Osteoblast (primary cell): ENCODE results near the gene MAN2A1. TPM values are rescaled to one million over a fixed set of nuclear protein-coding genes. Genes with fewer than 3 reads are reported as not detected.
"Not testable (repeated sequence)": the region's sequence is repeated elsewhere in the genome, so short reads cannot be mapped to it uniquely, and the experiment has no call there.

Source experiments
- DNase-seq: peaks from one replicate; pipeline ENCODE4 v3.0.0; 2011; ENCODE audit warnings: low spot score, mixed read lengths; ENCODE audit not compliant: insufficient read length; ENCODE audit errors: missing footprints
- H2AFZ ChIP-seq: 2 replicates; pipeline ENCODE4 v1.6.0; 2011; ENCODE audit warnings: mild to moderate bottlenecking, low read length
- H3K27ac ChIP-seq: 2 replicates; pipeline ENCODE4 v1.5.1; 2011; ENCODE audit warnings: mild to moderate bottlenecking, low read depth, low read length, moderate library complexity
- H3K27me3 ChIP-seq: 2 replicates; pipeline ENCODE4 v1.6.0; 2012; ENCODE audit warnings: mild to moderate bottlenecking, control low read depth, inconsistent platforms, low read length, moderate library complexity; ENCODE audit not compliant: insufficient read depth
- H3K36me3 ChIP-seq: 2 replicates; pipeline ENCODE4 v1.5.1; 2011; ENCODE audit warnings: mild to moderate bottlenecking, low read length, control low read depth, moderate library complexity; ENCODE audit not compliant: insufficient read depth
- H3K4me1 ChIP-seq: 2 replicates; pipeline ENCODE4 v1.5.1; 2011; ENCODE audit warnings: mild to moderate bottlenecking, low read length, control low read depth, moderate library complexity; ENCODE audit not compliant: insufficient read depth
- H3K4me2 ChIP-seq: 2 replicates; pipeline ENCODE4 v1.6.0; 2011; ENCODE audit warnings: mild to moderate bottlenecking, low read length; ENCODE audit not compliant: insufficient read depth
- H3K4me3 ChIP-seq: fragments of 200-600 bp; sonication (generic); 3 replicates; pipeline ENCODE4 v1.5.1; 2012; ENCODE audit warnings: mild to moderate bottlenecking, low read length, inconsistent platforms; ENCODE audit not compliant: insufficient read depth
- H3K79me2 ChIP-seq: 2 replicates; pipeline ENCODE4 v1.6.0; 2012; ENCODE audit warnings: mild to moderate bottlenecking, low read length, control low read depth, inconsistent platforms; ENCODE audit not compliant: insufficient read depth
- H3K9me3 ChIP-seq: 2 replicates; pipeline ENCODE4 v1.5.1; 2011; ENCODE audit warnings: low read depth, low read length, control low read depth
- H4K20me1 ChIP-seq: 2 replicates; pipeline ENCODE4 v1.6.0; 2012; ENCODE audit warnings: mild to moderate bottlenecking, low read length, control low read depth; ENCODE audit not compliant: insufficient read depth
- total RNA-seq: library from RNA; depleted of rRNA; stranded (reverse); fragments of >200 nt; gene quantifications from 2 replicates; pipeline ENCODE4 v1.2.3, GENCODE V29; 2012
- TF ChIP-seq, protein P1 (sequence below): IDR thresholded peaks from 2 replicates; pipeline ENCODE4 v1.5.1; 2011; ENCODE audit warnings: mild to moderate bottlenecking, low read depth, low read length, moderate library complexity; ENCODE audit errors: extremely low read depth

MAN2A1 gene
- total RNA-seq, 1 donor = 81.8 TPM

DNA sequence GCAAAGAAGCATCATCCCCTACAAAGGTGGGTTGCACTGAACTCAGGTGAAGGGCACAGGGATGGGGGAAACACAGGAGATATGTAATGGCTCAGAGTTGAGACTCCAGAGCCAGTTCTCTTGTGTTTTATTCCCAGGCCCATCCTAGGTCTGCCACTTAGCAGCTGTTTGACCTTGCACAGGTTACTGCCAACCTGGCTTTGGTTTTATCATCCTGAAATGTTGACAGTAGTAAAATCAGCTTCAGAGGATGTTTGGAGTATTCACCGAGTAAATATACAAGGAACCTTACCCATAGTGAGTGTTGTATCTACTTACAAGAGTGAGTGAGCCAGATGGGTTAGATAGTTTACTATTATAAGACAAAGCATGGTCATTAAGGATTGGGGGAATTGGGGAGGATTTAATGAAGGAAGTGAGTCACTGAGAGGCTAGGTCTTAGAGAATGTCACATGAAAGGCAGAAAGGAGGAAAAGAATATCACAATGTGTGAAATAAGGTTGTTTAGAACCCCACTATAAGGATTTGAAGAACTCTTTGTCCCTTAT, 141.3 kb downstream of the MAN2A1 start:
- no peaks in the 10 kb centered on the region for H3K36me3 ChIP-seq
- DNase-seq = no peak
- no peak overlapping the region for H2AFZ ChIP-seq
- H3K27ac ChIP-seq = no peak overlapping the region
- no peaks in the 10 kb centered on the region for H4K20me1 ChIP-seq
- no peak overlapping the region for H3K4me3 ChIP-seq
- H3K4me2 ChIP-seq = no peak overlapping the region
- TF ChIP-seq, protein P1, sequence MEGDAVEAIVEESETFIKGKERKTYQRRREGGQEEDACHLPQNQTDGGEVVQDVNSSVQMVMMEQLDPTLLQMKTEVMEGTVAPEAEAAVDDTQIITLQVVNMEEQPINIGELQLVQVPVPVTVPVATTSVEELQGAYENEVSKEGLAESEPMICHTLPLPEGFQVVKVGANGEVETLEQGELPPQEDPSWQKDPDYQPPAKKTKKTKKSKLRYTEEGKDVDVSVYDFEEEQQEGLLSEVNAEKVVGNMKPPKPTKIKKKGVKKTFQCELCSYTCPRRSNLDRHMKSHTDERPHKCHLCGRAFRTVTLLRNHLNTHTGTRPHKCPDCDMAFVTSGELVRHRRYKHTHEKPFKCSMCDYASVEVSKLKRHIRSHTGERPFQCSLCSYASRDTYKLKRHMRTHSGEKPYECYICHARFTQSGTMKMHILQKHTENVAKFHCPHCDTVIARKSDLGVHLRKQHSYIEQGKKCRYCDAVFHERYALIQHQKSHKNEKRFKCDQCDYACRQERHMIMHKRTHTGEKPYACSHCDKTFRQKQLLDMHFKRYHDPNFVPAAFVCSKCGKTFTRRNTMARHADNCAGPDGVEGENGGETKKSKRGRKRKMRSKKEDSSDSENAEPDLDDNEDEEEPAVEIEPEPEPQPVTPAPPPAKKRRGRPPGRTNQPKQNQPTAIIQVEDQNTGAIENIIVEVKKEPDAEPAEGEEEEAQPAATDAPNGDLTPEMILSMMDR = no peak
- peaks cover 5% of the 10 kb centered on the region for H3K4me1 ChIP-seq
- H3K27me3 ChIP-seq = no peaks in the 10 kb centered on the region
- no peaks in the 10 kb centered on the region for H3K79me2 ChIP-seq
- H3K9me3 ChIP-seq = no peaks in the 10 kb centered on the region

DNA sequence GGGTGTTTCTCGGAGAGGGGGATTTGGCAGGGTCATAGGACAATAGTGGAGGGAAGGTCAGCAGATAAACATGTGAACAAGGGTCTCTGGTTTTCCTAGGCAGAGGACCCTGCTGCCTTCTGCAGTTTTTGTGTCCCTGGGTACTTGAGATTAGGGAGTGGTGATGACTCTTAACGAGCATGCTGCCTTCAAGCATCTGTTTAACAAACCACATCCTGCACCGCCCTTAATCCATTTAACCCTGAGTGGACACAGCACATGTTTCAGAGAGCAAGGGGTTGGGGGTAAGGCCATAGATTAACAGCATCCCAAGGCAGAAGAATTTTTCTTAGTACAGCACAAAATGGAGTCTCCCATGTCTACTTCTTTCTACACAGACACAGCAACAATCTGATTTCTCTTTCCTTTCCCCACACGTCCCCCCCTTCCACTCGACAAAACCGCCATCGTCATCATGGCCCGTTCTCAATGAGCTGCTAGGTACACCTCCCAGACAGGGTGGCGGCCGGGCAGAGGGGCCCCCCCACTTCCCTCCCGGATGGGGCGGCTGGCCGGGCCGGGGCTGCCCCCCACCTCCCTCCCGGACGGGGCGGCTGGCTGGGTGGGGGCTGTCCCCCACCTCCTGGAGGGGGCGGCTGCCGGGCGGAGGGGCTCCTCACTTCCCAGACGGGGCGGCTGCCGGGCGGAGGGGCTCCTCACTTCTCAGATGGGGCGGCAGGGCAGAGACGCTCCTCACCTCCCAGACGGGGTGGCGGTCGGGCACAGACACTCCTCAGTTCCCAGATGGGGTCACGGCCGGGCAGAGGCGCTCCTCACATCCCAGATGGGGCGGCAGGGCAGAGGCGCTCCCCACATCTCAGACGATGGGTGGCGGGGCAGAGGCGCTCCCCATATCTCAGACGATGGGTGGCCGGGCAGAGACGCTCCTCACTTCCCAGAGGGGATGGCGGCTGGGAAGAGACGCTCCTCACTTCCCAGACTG, 142.8 kb downstream of the MAN2A1 start:
- DNase-seq, H3K4me3 ChIP-seq, H3K79me2 ChIP-seq, H3K4me1 ChIP-seq, H3K27me3 ChIP-seq, H2AFZ ChIP-seq, H3K36me3 ChIP-seq, H3K9me3 ChIP-seq, H4K20me1 ChIP-seq, H3K27ac ChIP-seq, H3K4me2 ChIP-seq: not testable (repeated sequence)

DNA sequence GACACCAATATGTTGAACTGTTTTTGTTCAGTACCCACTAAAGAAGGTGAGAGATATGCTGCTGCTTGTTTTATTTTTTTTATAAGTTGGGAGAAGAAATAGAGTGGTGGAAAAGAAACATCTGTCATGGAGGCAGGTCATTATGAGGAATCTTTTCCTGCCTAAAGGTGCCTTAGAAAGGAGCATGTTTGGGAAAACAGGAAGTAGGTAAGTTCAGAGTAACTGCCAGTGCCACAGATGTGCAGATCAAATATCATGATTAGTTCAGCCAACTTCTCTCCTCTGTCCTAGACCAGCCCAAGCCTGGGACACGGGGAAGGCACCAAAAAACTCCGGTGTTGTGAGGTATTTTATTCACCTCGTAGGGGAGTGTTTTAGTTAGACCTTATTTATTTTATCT, 144.2 kb downstream of the MAN2A1 start:
- H3K4me3 ChIP-seq = no peak overlapping the region
- no peak overlapping the region for H3K4me2 ChIP-seq
- H2AFZ ChIP-seq = no peak overlapping the region
- no peaks in the 10 kb centered on the region for H3K79me2 ChIP-seq
- no peaks in the 10 kb centered on the region for H3K27me3 ChIP-seq
- TF ChIP-seq, protein P1 = no peak
- H4K20me1 ChIP-seq = no peaks in the 10 kb centered on the region
- no peaks in the 10 kb centered on the region for H3K4me1 ChIP-seq
- no peaks in the 10 kb centered on the region for H3K36me3 ChIP-seq
- no peak for DNase-seq
- no peak overlapping the region for H3K27ac ChIP-seq
- H3K9me3 ChIP-seq = no peaks in the 10 kb centered on the region

DNA sequence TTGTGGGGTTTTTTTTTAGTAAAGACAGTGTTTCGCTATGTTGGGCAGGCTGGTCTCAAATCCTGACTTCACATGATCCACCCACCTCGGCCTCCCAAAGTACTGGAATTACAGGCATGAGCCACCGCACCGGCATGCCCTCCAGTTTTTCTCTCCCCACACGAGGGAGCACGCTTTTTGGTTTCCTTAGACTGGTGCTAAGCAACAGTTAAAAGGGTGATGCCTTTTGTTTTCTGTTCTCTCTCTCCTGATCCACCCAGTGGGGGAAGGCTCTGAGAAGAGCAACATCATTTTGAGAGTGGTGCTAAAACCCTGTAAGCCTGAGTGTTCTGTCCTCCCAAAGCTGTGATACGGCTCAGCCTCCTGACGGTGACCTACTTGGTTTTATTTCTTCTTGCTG, 146.6 kb downstream of the MAN2A1 start:
- Histone ChIP-seq H3K27me3 (no peaks in the 10 kb centered on the region), H3K9me3 (no peaks in the 10 kb centered on the region), H4K20me1 (no peaks in the 10 kb centered on the region), H2AFZ (no peak overlapping the region), H3K27ac (no peak overlapping the region), H3K4me2 (no peak overlapping the region), H3K36me3 (no peaks in the 10 kb centered on the region), H3K4me1 (no peaks in the 10 kb centered on the region), H3K4me3 (no peak overlapping the region), H3K79me2 (no peaks in the 10 kb centered on the region)
- TF ChIP-seq, protein P1 = no peak
- DNase-seq = no peak
